ENCODE measurements around the gene CPNE5.

DNA sequence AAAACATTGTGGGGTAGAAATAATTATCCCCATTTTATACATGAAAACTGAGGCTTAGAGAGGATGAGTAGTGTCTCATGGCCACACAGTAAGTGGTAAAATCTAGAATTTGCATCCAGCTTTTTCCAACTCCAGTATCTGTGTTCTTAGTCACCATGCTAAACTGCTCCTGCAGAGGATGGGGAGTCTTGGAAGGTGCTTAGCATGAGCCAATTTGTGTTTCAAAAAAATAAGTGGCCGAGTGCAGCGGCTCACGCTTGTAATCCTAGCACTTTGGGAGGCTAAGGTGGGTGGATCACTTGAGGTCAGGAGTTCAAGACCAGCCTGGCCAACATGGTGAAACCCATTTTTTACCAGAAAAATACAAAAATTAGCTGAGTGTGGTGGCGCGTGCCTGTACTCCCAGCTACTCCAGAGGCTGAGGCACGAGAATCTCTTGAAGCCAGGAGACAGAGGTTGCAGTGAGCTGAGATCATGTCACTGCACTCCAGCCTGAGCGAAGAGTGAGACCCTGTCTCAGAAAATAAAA, 48.9 kb upstream of the CPNE5 start:
- TF ChIP-seq, protein P1, sequence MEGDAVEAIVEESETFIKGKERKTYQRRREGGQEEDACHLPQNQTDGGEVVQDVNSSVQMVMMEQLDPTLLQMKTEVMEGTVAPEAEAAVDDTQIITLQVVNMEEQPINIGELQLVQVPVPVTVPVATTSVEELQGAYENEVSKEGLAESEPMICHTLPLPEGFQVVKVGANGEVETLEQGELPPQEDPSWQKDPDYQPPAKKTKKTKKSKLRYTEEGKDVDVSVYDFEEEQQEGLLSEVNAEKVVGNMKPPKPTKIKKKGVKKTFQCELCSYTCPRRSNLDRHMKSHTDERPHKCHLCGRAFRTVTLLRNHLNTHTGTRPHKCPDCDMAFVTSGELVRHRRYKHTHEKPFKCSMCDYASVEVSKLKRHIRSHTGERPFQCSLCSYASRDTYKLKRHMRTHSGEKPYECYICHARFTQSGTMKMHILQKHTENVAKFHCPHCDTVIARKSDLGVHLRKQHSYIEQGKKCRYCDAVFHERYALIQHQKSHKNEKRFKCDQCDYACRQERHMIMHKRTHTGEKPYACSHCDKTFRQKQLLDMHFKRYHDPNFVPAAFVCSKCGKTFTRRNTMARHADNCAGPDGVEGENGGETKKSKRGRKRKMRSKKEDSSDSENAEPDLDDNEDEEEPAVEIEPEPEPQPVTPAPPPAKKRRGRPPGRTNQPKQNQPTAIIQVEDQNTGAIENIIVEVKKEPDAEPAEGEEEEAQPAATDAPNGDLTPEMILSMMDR (conservative IDR thresholded peaks at IDR 0.05 in 1 of 2, IDR thresholded peaks at IDR 0.05 in 1 of 2; ENCODE audit: low read depth in 1 of 2, low read length in 2 of 2): no peak
- TF ChIP-seq EZH2 (IDR thresholded peaks at IDR 0.05; ENCODE audit: low read length, missing control alignments): no peak
